Measurements from ENCODE around the gene EFHC1. TPM values are rescaled to one million over a fixed set of nuclear protein-coding genes. Genes with fewer than 3 reads are reported as not detected.
A peak's percentile ranks its signal among the peaks of the same experiment; 100 is the strongest.

Gene EFHC1
- total RNA-seq, 1 experiment from 2014 or later: 26.9 TPM

DNA sequence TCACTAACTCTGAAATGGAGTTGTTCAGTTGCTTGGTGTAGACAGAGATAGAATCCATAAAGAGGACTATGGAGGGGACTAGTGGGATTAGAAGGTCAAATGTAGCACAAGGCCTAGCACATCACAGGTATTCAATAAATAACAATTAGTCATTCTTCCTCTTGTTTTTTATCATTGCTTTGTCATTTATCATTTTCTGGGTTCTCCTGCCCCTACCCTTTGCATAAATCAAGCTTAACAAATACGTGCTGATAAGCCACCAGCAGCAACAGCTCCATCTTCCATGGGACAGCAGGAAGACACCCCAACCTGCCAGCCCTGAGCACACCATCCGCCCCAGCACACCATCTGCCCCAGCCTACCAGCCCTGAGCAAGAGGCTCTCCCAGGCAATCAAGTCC lies 133.6 kb downstream of the EFHC1 start:
- POLR2A ChIA-PET: interaction anchor here (1.0 kb wide), 1 partner anchor 108 kb away, joined by 3 read pairs; no protein-coding TSS in a partner anchor
- Mint-ChIP-seq H3K9me3 (ENCODE audit: unreplicated experiment) (no peaks in the 10 kb centered on the region), H3K27ac (ENCODE audit: low read depth, unreplicated experiment) (no peak overlapping the region), H3K4me3 (ENCODE audit: unreplicated experiment) (no peak overlapping the region), H3K36me3 (ENCODE audit: insufficient read depth, unreplicated experiment) (peaks cover 5% of the 10 kb centered on the region), H3K4me1 (ENCODE audit: insufficient read depth, unreplicated experiment) (peaks cover 47% of the 10 kb centered on the region), H3K27me3 (ENCODE audit: insufficient read depth, unreplicated experiment) (no peaks in the 10 kb centered on the region)
- TF ChIP-seq, protein P1, sequence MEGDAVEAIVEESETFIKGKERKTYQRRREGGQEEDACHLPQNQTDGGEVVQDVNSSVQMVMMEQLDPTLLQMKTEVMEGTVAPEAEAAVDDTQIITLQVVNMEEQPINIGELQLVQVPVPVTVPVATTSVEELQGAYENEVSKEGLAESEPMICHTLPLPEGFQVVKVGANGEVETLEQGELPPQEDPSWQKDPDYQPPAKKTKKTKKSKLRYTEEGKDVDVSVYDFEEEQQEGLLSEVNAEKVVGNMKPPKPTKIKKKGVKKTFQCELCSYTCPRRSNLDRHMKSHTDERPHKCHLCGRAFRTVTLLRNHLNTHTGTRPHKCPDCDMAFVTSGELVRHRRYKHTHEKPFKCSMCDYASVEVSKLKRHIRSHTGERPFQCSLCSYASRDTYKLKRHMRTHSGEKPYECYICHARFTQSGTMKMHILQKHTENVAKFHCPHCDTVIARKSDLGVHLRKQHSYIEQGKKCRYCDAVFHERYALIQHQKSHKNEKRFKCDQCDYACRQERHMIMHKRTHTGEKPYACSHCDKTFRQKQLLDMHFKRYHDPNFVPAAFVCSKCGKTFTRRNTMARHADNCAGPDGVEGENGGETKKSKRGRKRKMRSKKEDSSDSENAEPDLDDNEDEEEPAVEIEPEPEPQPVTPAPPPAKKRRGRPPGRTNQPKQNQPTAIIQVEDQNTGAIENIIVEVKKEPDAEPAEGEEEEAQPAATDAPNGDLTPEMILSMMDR (IDR thresholded peaks at IDR 0.05; ENCODE audit: unreplicated experiment): no peak
- no peak for DNase-seq (ENCODE audit: unreplicated experiment)
- CTCF ChIA-PET: no interaction called here
- intact Hi-C loops (cut with micrococcal nuclease): no loop called here
- BruUV-seq (replicated peaks): no TSS peak

DNA sequence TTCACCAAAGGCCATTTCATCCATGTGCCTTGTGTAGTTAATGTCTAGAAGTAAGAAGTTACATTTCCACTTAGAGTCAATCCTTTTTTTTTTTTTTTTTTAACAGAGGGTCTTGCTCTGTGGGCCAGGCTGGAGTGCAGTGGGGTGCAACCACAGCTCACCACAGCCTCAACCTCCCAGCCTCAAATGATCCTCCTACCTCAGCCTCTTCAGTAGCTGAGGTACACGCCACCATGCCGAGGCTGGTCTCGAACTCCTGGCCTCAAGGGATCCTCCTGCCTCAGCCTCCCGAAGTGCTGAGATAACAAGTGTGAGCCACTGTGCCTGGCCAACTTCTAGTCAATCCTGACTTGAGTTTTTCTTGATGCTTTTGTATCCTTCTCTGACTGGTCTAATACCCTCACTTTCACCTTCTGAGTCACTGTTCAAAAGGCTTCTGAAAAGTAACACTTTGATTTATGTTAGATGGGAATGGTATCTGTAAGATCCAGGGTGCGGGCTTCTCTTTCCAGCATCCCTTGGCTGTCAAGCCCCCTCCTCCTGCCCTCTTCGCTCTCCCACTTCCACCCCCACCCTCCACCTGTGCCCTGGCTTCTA lies 134.6 kb downstream of the EFHC1 start:
- intact Hi-C loops (cut with micrococcal nuclease): no loop called here
- no peak for DNase-seq (ENCODE audit: unreplicated experiment)
- TF ChIP-seq, protein P1 (IDR thresholded peaks at IDR 0.05; ENCODE audit: unreplicated experiment): no peak
- POLR2A ChIA-PET: no interaction called here
- no peaks in the 10 kb centered on the region for H3K27me3 Mint-ChIP-seq (ENCODE audit: insufficient read depth, unreplicated experiment)
- H3K36me3 Mint-ChIP-seq (ENCODE audit: insufficient read depth, unreplicated experiment): peaks cover 5% of the 10 kb centered on the region
- H3K27ac Mint-ChIP-seq (ENCODE audit: low read depth, unreplicated experiment): no peak overlapping the region
- H3K4me3 Mint-ChIP-seq (ENCODE audit: unreplicated experiment): no peak overlapping the region
- peaks cover 42% of the 10 kb centered on the region for H3K4me1 Mint-ChIP-seq (ENCODE audit: insufficient read depth, unreplicated experiment)
- no TSS peak for BruUV-seq (replicated peaks)
- no peaks in the 10 kb centered on the region for H3K9me3 Mint-ChIP-seq (ENCODE audit: unreplicated experiment)
- CTCF ChIA-PET: interaction anchor here (0.6 kb wide), 1 partner anchor 1371 kb away, joined by 3 read pairs; no protein-coding TSS in a partner anchor

DNA sequence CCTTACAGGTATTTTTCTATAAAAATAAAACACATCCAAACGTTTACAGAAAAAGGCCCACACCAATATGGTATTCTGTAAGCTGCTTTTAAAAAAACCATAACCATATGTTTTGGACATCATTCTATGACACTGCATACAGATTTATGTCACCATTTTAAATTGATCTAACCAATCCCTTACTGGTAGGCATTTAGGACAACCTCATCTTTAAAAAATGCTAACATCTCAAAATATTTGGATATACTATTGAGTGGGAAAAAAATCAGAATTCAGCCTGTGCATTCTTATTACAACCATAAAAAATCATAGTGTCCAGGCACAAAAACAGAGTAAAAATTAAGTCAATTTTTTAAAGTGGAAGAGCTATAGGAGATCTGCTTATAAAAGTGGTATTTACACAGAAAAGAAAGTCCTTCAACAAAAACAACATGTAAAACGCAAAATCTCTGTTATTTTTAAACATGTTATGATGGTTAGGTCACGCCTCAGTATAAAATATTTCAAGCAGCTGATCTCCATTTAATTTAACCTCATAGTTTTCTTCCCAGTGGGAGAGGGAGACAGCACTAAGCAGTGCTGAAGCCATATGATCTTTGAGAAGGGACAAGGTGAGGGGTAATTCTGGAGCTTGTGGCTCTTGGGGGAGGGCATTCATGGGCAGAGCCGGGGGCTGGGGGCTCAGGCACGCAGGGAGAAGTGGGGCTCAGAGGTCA lies 135.5 kb downstream of the EFHC1 start:
- Mint-ChIP-seq H3K27ac (ENCODE audit: low read depth, unreplicated experiment) (peak overlapping the region; percentile 51), H3K36me3 (ENCODE audit: insufficient read depth, unreplicated experiment) (peaks cover 5% of the 10 kb centered on the region), H3K9me3 (ENCODE audit: unreplicated experiment) (no peaks in the 10 kb centered on the region), H3K4me3 (ENCODE audit: unreplicated experiment) (no peak overlapping the region), H3K4me1 (ENCODE audit: insufficient read depth, unreplicated experiment) (peaks cover 33% of the 10 kb centered on the region), H3K27me3 (ENCODE audit: insufficient read depth, unreplicated experiment) (no peaks in the 10 kb centered on the region)
- no TSS peak for BruUV-seq (replicated peaks)
- no peak for DNase-seq (ENCODE audit: unreplicated experiment)
- intact Hi-C loops (cut with micrococcal nuclease): no loop called here
- TF ChIP-seq, protein P1 (IDR thresholded peaks at IDR 0.05; ENCODE audit: unreplicated experiment): no peak
- POLR2A ChIA-PET: interaction anchor here (0.9 kb wide), 1 partner anchor 18 kb away, joined by 5 read pairs; no protein-coding TSS in a partner anchor
- CTCF ChIA-PET: interaction anchor here (0.6 kb wide), 1 partner anchor 1371 kb away, joined by 3 read pairs; no protein-coding TSS in a partner anchor

DNA sequence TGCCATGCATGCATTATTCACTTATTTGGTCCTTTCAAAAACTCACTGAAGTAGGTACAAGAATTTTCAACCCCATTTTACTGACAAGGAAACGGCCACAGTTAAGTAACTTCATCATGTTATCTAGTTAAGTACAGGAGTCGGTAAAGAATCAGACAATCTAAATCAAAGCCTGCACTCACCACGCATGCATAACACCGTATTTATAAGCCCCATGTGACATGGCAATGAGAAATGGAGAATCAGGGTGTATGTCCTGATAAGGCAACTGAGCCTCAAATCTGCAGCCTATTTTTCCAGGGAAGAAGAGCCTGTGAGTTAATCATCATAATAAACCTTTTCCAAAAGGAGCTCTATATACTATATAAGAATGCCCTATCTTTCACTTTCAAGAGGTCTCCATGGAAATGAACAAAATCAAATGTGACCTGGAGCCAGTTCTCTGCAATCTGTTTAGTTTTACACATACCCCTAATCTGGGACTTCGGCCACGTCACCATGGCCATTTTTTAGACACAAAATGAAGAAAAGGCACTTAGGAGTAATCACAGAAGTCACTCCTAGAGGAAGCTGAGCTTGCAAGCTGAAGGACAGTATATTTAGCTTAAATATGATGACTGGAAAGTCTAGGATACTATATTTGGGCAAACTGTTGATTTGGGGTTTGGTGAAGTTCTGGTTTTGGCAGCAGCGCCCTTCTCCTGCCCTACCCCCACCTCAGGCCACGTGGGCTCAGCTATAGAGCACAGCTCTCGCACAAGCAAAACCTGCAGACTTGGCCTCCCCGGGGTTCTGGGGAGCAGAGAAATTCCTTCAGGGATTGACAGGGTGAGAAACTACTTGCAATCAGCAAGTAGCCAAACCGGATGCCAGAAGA lies 137.5 kb downstream of the EFHC1 start:
- DNase-seq (ENCODE audit: unreplicated experiment): no peak
- peaks cover 5% of the 10 kb centered on the region for H3K36me3 Mint-ChIP-seq (ENCODE audit: insufficient read depth, unreplicated experiment)
- CTCF ChIA-PET: no interaction called here
- no peak overlapping the region for H3K27ac Mint-ChIP-seq (ENCODE audit: low read depth, unreplicated experiment)
- no peaks in the 10 kb centered on the region for H3K27me3 Mint-ChIP-seq (ENCODE audit: insufficient read depth, unreplicated experiment)
- H3K4me1 Mint-ChIP-seq (ENCODE audit: insufficient read depth, unreplicated experiment): peaks cover 13% of the 10 kb centered on the region
- no TSS peak for BruUV-seq (replicated peaks)
- TF ChIP-seq, protein P1 (IDR thresholded peaks at IDR 0.05; ENCODE audit: unreplicated experiment): no peak
- intact Hi-C loops (cut with micrococcal nuclease): no loop called here
- H3K4me3 Mint-ChIP-seq (ENCODE audit: unreplicated experiment): no peak overlapping the region
- no peaks in the 10 kb centered on the region for H3K9me3 Mint-ChIP-seq (ENCODE audit: unreplicated experiment)
- POLR2A ChIA-PET: interaction anchor here (0.6 kb wide), 1 partner anchor 20 kb away, joined by 3 read pairs; no protein-coding TSS in a partner anchor

Data from MCF 10A (cell line).